ENCODE measurements around the gene BMP3.
"Not testable (repeated sequence)": the region's sequence is repeated elsewhere in the genome, so short reads cannot be mapped to it uniquely, and the experiment has no call there.

The BMP3 gene

GRCh38 chr4:81007417-81007816 lies 23.1 kb upstream of the BMP3 start:
- no peak overlapping the region for H3K4me3 ChIP-seq (replicated peaks; ENCODE audit: low read depth, low read length)
- DNase-seq (ENCODE audit: low read depth): no peak
- TF ChIP-seq CTCF (IDR thresholded peaks at IDR 0.05; ENCODE audit: low read length, missing control alignments): no peak

GRCh38 chr4:81016566-81016965 lies 13.9 kb upstream of the BMP3 start:
- not testable (repeated sequence) for H3K4me3 ChIP-seq (replicated peaks; ENCODE audit: low read depth, low read length); DNase-seq (ENCODE audit: low read depth)

GRCh38 chr4:81019006-81019405 lies 11.5 kb upstream of the BMP3 start:
- no peak for TF ChIP-seq CTCF (IDR thresholded peaks at IDR 0.05; ENCODE audit: low read length, missing control alignments)
- no peak overlapping the region for H3K4me3 ChIP-seq (replicated peaks; ENCODE audit: low read depth, low read length)
- DNase-seq (ENCODE audit: low read depth): no peak

- no peak for TF ChIP-seq CTCF (IDR thresholded peaks at IDR 0.05; ENCODE audit: low read length, missing control alignments)
- DNase-seq (ENCODE audit: low read depth): no peak
- no peak overlapping the region for H3K4me3 ChIP-seq (replicated peaks; ENCODE audit: low read depth, low read length)
Measured at GRCh38 chr4:81021142-81021944, 9.2 kb upstream of the BMP3 start.

GRCh38 chr4:81021981-81022380 lies 8.5 kb upstream of the BMP3 start:
- DNase-seq (ENCODE audit: low read depth): no peak
- no peak for TF ChIP-seq CTCF (IDR thresholded peaks at IDR 0.05; ENCODE audit: low read length, missing control alignments)
- H3K4me3 ChIP-seq (replicated peaks; ENCODE audit: low read depth, low read length): no peak overlapping the region

- no peak for DNase-seq (ENCODE audit: low read depth)
- no peak overlapping the region for H3K4me3 ChIP-seq (replicated peaks; ENCODE audit: low read depth, low read length)
- TF ChIP-seq CTCF (IDR thresholded peaks at IDR 0.05; ENCODE audit: low read length, missing control alignments): no peak
Measured at GRCh38 chr4:81023484-81023883, 7.0 kb upstream of the BMP3 start.

- peak overlapping the region; percentile 18 for H3K4me3 ChIP-seq (replicated peaks; ENCODE audit: low read depth, low read length)
- no peak for DNase-seq (ENCODE audit: low read depth)
- no peak for TF ChIP-seq CTCF (IDR thresholded peaks at IDR 0.05; ENCODE audit: low read length, missing control alignments)
Measured at GRCh38 chr4:81030981-81031791, 678 bp downstream of the BMP3 start.

Data from fibroblast of pulmonary artery (primary cell).